ENCODE measurements around the gene PIP5K1B.

Gene PIP5K1B

GRCh38 chr9:69020301-69021145 is 315.5 kb downstream of the PIP5K1B start:
- no peak for TF ChIP-seq CTCF (IDR thresholded peaks at IDR 0.05; ENCODE audit: insufficient read depth, low read depth, low read length, missing control alignments)
- DNase-seq (ENCODE audit: low read depth) = no peak
- H3K4me3 ChIP-seq (ENCODE audit: low read depth, low read length) = no peak overlapping the region

DNA sequence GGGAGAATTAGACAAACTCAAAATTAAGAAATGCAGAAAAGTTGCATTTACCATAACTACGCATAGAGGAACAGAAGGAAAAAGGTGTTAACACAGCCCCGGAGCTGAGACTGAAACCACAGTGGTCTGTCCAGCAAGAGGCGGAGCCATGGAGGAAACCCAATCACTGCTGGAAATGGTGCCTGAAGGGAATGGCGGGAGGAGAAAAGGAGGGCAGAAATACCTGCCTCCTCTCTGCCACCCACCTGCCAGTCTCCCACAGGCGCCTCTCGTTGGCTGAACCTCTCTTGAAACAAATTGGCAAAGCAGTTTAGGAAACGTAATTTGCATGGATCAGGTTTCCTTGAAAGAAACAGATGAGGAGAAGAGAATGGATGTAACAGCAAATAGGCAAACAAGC is 318.6 kb downstream of the PIP5K1B start:
- no peak overlapping the region for H3K4me3 ChIP-seq (ENCODE audit: low read depth, low read length)
- no peak for DNase-seq (ENCODE audit: low read depth)
- no peak for TF ChIP-seq CTCF (IDR thresholded peaks at IDR 0.05; ENCODE audit: insufficient read depth, low read depth, low read length, missing control alignments)

DNA sequence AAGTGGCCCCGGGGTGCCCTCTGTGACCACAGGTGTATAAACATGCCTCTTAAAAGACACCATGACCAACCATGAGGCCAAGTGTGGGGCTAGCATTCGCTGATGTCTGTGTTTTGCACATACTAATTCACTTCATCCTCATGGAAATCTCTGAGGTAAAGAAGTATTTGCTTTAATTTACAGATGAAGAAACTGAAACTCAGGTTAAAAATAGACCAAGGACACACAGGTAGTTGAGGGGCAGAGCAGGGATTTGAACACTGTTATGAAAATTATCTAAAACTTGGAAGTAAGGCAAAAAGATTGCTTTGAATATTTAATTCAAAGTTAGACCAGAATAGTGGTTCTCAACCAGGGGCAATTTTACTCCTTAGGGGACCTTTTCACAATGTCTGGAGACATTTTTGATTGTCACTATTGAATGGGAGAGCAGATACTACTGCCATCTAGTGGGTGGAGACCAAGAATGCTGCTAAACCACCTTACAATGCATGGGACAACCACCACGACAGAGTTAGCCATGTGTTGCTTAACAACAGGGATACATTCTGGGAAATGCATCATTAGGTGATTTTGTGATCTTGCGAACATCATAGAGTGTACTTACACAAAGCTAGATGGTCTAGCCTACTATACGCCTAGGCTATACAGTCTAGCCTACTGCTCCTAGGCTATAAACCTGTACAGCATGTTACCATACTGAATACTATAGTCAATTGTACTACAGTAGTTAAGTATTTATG is 322.5 kb downstream of the PIP5K1B start:
- DNase-seq (ENCODE audit: low read depth) = peak; percentile 78
- H3K4me3 ChIP-seq (ENCODE audit: low read depth, low read length) = no peak overlapping the region
- TF ChIP-seq CTCF (IDR thresholded peaks at IDR 0.05; ENCODE audit: insufficient read depth, low read depth, low read length, missing control alignments) = peak; percentile 87

- DNase-seq (ENCODE audit: low read depth) = no peak
- no peak overlapping the region for H3K4me3 ChIP-seq (ENCODE audit: low read depth, low read length)
- TF ChIP-seq CTCF (IDR thresholded peaks at IDR 0.05; ENCODE audit: insufficient read depth, low read depth, low read length, missing control alignments) = no peak
Measured at GRCh38 chr9:69028754-69029153, 323.7 kb downstream of the PIP5K1B start.

DNA sequence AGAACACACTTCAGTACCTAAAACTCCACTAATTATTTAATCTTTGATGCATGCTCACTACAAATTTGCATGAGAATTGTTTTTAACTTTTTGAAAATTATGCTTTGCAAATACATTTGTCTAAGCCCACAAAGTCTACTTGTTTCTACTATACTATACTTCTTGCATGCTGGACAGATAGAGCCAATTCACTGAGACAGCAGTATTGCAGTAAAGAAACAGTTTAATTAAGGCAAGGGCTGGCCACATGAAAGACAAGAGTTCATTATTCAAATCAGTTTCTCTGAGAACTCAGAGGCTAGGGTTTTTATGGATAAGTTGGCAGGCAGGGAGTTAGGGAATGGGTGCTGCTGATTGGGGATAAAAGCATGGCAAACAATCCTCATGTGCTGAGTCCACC is 324.5 kb downstream of the PIP5K1B start:
- no peak for DNase-seq (ENCODE audit: low read depth)
- no peak for TF ChIP-seq CTCF (IDR thresholded peaks at IDR 0.05; ENCODE audit: insufficient read depth, low read depth, low read length, missing control alignments)
- no peak overlapping the region for H3K4me3 ChIP-seq (ENCODE audit: low read depth, low read length)

DNA sequence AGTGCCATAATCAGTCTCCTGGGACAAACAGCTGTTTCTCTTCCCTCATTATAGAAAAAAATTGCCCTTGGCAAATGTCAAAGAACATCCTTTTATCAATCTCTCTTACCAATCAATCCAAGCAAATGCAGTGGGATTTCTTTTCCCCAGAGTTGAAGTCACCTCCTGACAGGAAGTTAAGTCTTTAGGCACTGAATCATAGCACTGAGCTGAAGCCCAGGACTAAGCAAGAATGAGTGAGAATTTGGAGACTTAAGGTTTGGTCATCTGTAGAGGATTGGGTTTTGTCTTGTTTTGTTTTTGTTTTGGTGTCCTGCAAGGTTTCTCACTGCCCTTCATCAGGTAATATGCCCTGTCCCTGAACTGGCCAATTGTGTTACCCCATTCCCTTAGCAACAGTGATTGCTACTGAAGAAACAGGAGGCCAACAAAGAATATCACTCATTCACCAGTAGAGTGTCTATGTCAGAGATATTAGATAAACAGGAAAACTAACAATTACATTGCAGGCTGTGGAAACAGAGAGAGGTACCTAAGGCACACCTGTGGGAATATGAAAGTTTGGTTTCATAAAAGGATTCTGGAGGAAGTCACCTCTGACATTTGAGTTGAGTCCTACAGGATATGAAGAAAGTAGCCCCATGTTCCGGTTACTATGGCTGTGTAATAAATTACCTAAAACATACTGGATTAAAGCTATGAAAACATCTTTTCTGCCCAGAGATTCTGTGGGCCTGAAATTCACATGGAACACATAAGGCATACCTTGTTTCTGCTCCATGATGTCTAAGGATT is 326.0 kb downstream of the PIP5K1B start:
- no peak overlapping the region for H3K4me3 ChIP-seq (ENCODE audit: low read depth, low read length)
- TF ChIP-seq CTCF (IDR thresholded peaks at IDR 0.05; ENCODE audit: insufficient read depth, low read depth, low read length, missing control alignments) = no peak
- DNase-seq (ENCODE audit: low read depth) = no peak

Measured in GM12865 (cell line).